ENCODE results near the gene ODAD3. TPM values are rescaled to one million over a fixed set of nuclear protein-coding genes. Genes with fewer than 3 reads are reported as not detected.

Gene ODAD3
- total RNA-seq, 1 experiment from 2014 or later: 0.52 TPM

- Histone ChIP-seq H3K79me2 (ENCODE audit: insufficient read depth, low read length) (no peaks in the 10 kb centered on the region), H3K27ac (ENCODE audit: low read depth, low read length) (no peak overlapping the region), H3K9me2 (ENCODE audit: insufficient read depth) (no peaks in the 10 kb centered on the region), H3K4me2 (ENCODE audit: low read length) (no peak overlapping the region), H2AFZ (ENCODE audit: low read depth, low read length, poor library complexity, severe bottlenecking) (no peak overlapping the region), H3K9me3 (ENCODE audit: control insufficient read depth in 1 of 2, insufficient read depth in 1 of 2, low read depth in 1 of 2, low read length in 2 of 2) (no peaks in the 10 kb centered on the region), H4K20me1 (ENCODE audit: insufficient read depth) (no peaks in the 10 kb centered on the region), H3K36me3 (ENCODE audit: control insufficient read depth in 1 of 2, insufficient read depth in 2 of 2, low read length in 2 of 2) (peaks cover 20 to 26% of the 10 kb centered on the region in 2 experiments; a peak in 3 of 4 replicates), H3K4me3 (replicated peaks in 1 of 2; ENCODE audit: low read depth in 1 of 2, low read length in 2 of 2) (no peak overlapping the region), H3K27me3 (ENCODE audit: insufficient read depth, low read length) (no peaks in the 10 kb centered on the region), H3K4me1 (ENCODE audit: control insufficient read depth in 1 of 2, insufficient read depth in 2 of 2, low read length in 2 of 2) (no peaks in the 10 kb centered on the region), H3K9ac (ENCODE audit: low read length) (no peak overlapping the region)
- POLR2A ChIA-PET: no interaction called here
- no peak for TF ChIP-seq MAX (IDR thresholded peaks at IDR 0.05)
- TF ChIP-seq YY1 (IDR thresholded peaks at IDR 0.05; ENCODE audit: extremely low read depth, insufficient replicate concordance, low read depth, low read length): no peak
- TF ChIP-seq SRF (IDR thresholded peaks at IDR 0.05; ENCODE audit: low read depth): no peak
- TF ChIP-seq ZFX (IDR thresholded peaks at IDR 0.05): no peak
- TF ChIP-seq ZBTB33 (IDR thresholded peaks at IDR 0.05; ENCODE audit: extremely low read depth, insufficient replicate concordance, low read length): no peak
- TF ChIP-seq SP1 (IDR thresholded peaks at IDR 0.05; ENCODE audit: low read depth): no peak
- no peak for TF ChIP-seq POLR2AphosphoS5 (IDR thresholded peaks at IDR 0.05; ENCODE audit: low read depth, low read length)
- no peak for TF ChIP-seq CBX3 (IDR thresholded peaks at IDR 0.05; ENCODE audit: low read depth)
- no peak for TF ChIP-seq TCF7L2 (IDR thresholded peaks at IDR 0.05; ENCODE audit: borderline replicate concordance, extremely low read depth, insufficient read depth, insufficient read length)
- no peak for TF ChIP-seq REST (IDR thresholded peaks at IDR 0.05; ENCODE audit: low read depth)
- TF ChIP-seq EZH2 (IDR thresholded peaks at IDR 0.05): no peak
- TF ChIP-seq RAD21 (IDR thresholded peaks at IDR 0.05; ENCODE audit: low read depth): no peak
- intact Hi-C loops (cut with micrococcal nuclease): no loop called here
- no peak for DNase-seq (ENCODE audit: low read depth, low spot score)
- no TSS peak for BruUV-seq (replicated peaks)
- CTCF ChIA-PET: no interaction called here
- RAD21 ChIA-PET (ENCODE audit: low non-redundant PET in 1 of 2, low total read pairs in 2 of 2, uncharacterized antibody in 2 of 2, unreplicated experiment in 2 of 2): no interaction called here
- ATAC-seq: no peak
Measured at GRCh38 chr19:11399667-11400066, 35.3 kb downstream of the ODAD3 start.
